Breast epithelium (tissue), 4 donors: ENCODE data around the gene ARMH1. TPM values are rescaled to one million over a fixed set of nuclear protein-coding genes. Genes with fewer than 3 reads are reported as not detected.

Source experiments
- DNase-seq, 2 donors: peaks; one replicate each; pipeline ENCODE4 v3.0.0-alpha.2; 2019; ENCODE audit warnings: low spot score in 2 of 2
- H3K27ac ChIP-seq, 2 donors: fragments of 200-600 bp; sonication (generic) in 1 of 2; one replicate each; pipeline ENCODE4 v1.5.1; 2016 to 2019; ENCODE audit warnings: mild to moderate bottlenecking in 1 of 2
- H3K27me3 ChIP-seq, 2 donors: fragments of 200-600 bp; sonication (generic) in 1 of 2; one replicate each; pipeline versions ENCODE4 v1.5.1 to v1.6.0; 2017 to 2019; ENCODE audit warnings: control low read depth in 1 of 2, mild to moderate bottlenecking in 1 of 2
- H3K36me3 ChIP-seq: fragments of 200-600 bp; one replicate; pipeline ENCODE4 v1.5.1; 2019
- H3K4me1 ChIP-seq, 2 donors: fragments of 200-600 bp; sonication (generic); one replicate each; pipeline ENCODE4 v1.5.1; 2016 to 2019; ENCODE audit warnings: control low read depth in 1 of 2
- H3K4me3 ChIP-seq, 3 donors: fragments of 200-600 bp; sonication (generic); 1 replicate in 2 of 3; 2 replicates in 1 of 3; pipeline ENCODE4 v1.5.1; 2016 to 2019; ENCODE audit warnings: mild to moderate bottlenecking in 3 of 3, moderate library complexity in 2 of 3
- H3K9me3 ChIP-seq, 2 donors: fragments of 200-600 bp; sonication (generic) in 1 of 2; one replicate each; pipeline ENCODE4 v1.5.1; 2016 to 2019; ENCODE audit warnings: control low read depth in 1 of 2
- POLR2A ChIP-seq: fragments of 450-650 bp; IDR thresholded peaks from one replicate; pipeline ENCODE4 v1.6.1; 2016; ENCODE audit warnings: antibody characterized with exemption, mild to moderate bottlenecking, moderate library complexity
- POLR2AphosphoS5 ChIP-seq, 3 donors: sonication (generic); formaldehyde crosslinking; IDR thresholded peaks; one replicate each; pipeline ENCODE4 v1.6.1; 2017; ENCODE audit warnings: antibody characterized with exemption in 3 of 3
- intact Hi-C: fragments of 100-400 bp; cut with DNase I; formaldehyde crosslinking; loops from one replicate; pipeline ENCODE4 v1.15.1; 2023; ENCODE audit warnings: low total_unique reads
- total RNA-seq, 3 donors: library from RNA; depleted of rRNA; stranded (reverse); fragments of >200 nt; gene quantifications; one replicate each; pipeline ENCODE4 v1.1.0, GENCODE V29; 2016
- TF ChIP-seq, protein P1 (sequence below), 3 donors: fragments of 450-650 bp; IDR thresholded peaks; one replicate each; pipeline ENCODE4 v1.5.1; 2016 to 2017; ENCODE audit warnings: antibody characterized with exemption in 3 of 3, mild to moderate bottlenecking in 3 of 3, moderate library complexity in 3 of 3

Gene ARMH1
- total RNA-seq, 3 donors from 2014 or later, result 1.8 to 3.8 (median 2.9) TPM

DNA sequence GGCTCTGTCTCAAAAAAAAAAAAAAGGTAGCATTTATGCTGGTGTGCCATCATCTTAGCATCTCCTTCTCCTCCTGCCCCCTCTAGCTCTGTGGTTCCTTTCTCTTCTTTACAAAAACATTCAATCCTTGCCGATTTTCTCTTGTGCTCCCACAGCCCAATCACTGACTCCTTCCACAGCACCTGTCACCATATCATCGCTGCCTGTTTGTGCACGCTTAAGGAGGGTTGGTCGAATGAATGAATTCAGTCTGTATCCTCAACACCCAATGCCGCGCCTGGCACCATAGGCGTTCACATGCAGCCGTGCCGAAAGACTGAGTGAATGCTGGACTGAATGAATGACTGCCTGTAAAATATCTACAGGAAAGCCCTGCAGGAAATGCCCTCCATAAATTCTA is 48.5 kb downstream of the ARMH1 start:
- no peaks in the 10 kb centered on the region for H3K27me3 ChIP-seq
- TF ChIP-seq, protein P1, sequence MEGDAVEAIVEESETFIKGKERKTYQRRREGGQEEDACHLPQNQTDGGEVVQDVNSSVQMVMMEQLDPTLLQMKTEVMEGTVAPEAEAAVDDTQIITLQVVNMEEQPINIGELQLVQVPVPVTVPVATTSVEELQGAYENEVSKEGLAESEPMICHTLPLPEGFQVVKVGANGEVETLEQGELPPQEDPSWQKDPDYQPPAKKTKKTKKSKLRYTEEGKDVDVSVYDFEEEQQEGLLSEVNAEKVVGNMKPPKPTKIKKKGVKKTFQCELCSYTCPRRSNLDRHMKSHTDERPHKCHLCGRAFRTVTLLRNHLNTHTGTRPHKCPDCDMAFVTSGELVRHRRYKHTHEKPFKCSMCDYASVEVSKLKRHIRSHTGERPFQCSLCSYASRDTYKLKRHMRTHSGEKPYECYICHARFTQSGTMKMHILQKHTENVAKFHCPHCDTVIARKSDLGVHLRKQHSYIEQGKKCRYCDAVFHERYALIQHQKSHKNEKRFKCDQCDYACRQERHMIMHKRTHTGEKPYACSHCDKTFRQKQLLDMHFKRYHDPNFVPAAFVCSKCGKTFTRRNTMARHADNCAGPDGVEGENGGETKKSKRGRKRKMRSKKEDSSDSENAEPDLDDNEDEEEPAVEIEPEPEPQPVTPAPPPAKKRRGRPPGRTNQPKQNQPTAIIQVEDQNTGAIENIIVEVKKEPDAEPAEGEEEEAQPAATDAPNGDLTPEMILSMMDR (IDR thresholded peaks at IDR 0.05), result no peak
- TF ChIP-seq POLR2AphosphoS5 (IDR thresholded peaks at IDR 0.05) (no peak), POLR2A (no peak)
- no peaks in the 10 kb centered on the region for H3K36me3 ChIP-seq
- intact Hi-C loops, result no loop called here
- no peaks in the 10 kb centered on the region for H3K9me3 ChIP-seq
- DNase-seq, result no peak
- H3K27ac ChIP-seq, result no peak overlapping the region
- no peaks in the 10 kb centered on the region for H3K4me1 ChIP-seq
- no peak overlapping the region for H3K4me3 ChIP-seq

DNA sequence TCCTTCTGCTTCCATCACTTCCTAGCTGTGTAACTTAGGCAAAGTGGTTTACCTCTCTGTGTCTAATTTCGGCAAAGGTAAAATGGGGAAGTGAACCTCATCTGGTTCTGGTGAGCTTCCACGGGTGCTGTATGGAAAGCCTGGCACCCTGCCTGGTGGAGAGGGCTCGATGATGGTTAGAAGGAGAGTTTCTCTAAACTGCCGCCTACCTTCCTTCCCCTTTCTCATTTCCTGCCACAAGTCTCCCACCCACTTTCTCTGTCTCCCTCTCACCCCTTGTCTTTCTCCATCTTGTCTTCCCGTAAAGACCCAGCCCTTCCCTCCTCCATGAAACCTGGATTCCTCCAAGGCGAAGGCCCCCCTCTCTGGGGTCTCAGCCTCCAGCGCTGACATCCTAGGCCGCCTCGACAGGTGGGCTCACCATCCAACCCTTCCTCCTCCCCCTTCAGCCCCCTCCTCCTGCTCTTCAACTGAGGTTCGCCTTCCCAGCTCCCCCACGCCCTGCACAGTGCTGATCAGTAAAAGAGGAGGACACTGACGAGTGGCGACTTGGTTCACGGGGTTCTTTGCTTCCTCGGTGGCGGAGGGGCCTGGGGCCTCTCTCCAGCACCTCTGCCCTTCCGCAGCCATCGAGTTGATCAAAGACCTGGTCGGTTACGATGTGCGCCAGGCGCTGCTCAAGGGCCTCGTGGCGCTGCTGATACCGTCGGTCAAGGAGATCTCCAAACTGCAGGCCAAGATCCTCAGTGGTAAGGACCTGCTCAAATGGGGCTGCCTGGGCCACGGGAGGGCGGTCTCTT is 49.2 kb downstream of the ARMH1 start:
- TF ChIP-seq POLR2AphosphoS5 (IDR thresholded peaks at IDR 0.05), result no peak
- TF ChIP-seq POLR2A, result no peak
- TF ChIP-seq, protein P1 (IDR thresholded peaks at IDR 0.05), result no peak
- no peak for DNase-seq
- no peaks in the 10 kb centered on the region for H3K4me1 ChIP-seq
- no peaks in the 10 kb centered on the region for H3K27me3 ChIP-seq
- H3K36me3 ChIP-seq, result no peaks in the 10 kb centered on the region
- intact Hi-C loops, result no loop called here
- H3K9me3 ChIP-seq, result no peaks in the 10 kb centered on the region
- H3K27ac ChIP-seq, result no peak overlapping the region
- H3K4me3 ChIP-seq, result no peak overlapping the region

DNA sequence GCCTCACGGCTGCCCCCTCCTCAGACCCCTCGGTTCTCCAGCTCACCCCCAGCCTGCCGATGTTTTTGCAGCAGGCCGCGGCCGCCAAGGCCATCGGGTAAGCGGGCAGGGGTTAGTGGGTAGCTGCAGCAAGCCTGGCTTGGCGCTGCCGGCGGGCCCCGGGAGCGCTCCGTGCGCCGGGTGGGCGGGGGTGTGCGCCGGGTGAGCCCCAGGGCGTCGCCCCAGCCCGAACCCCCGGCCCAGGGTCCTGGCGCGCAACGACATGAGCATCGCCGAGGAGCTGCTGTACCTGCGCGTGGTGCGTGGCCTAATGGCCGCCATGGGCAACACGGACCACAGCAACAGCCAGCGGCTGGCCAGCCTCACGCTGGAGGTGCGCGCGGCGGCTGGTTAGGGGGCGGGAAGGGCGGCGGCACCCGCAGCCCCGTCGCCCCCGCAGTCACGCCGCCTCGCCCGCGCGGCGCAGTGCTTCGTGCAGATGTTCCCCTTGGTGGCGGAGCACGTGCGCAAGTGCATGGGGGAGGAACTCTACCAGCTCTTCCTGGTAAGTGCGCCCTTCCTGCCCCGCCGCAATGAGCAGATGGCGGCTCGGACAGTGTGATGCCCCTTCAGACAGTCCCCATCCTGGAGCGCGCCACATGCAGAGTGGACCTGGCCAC is 49.9 kb downstream of the ARMH1 start:
- intact Hi-C loops, result no loop called here
- TF ChIP-seq POLR2A (no peak), POLR2AphosphoS5 (IDR thresholded peaks at IDR 0.05) (no peak)
- TF ChIP-seq, protein P1 (IDR thresholded peaks at IDR 0.05), result no peak
- Histone ChIP-seq H3K27ac (no peak overlapping the region), H3K4me1 (no peaks in the 10 kb centered on the region), H3K27me3 (no peaks in the 10 kb centered on the region), H3K4me3 (no peak overlapping the region), H3K36me3 (no peaks in the 10 kb centered on the region), H3K9me3 (no peaks in the 10 kb centered on the region)
- no peak for DNase-seq

DNA sequence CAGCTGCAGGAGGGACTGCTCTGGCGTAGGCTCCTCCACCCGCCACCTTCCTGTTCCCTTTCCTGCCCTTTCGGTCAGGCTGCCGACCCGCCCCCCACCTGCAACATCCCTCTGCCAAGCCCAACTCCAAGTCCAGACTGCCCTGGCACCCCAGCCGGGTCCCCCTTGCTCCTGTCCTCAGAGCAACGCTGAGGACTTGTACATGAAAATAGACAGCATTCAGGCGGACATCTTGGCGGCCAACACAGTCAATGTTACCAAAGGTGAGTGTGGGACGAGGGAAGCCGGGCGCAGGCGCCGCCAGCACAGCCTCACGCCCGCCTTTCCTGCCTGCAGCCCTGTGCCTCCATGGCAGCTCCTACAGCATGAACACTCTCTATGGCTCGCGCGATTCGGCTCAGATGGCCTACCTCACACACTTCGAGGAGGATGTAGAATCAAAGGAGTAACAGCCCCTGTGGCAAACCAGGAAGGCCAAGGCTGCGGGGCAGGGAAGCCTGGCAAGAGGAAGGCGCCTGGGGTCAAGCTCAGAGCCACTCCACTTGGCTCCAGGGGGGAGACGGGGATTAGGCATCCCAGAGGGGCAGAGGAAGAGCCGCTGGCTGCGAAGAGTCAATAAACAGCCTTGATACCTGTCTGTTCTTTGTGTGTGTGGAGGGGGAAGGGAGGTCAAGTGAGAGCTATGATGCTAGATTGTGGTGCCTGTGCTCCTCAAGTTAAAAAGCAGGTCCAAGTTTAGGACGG is 50.6 kb downstream of the ARMH1 start:
- H3K36me3 ChIP-seq, result no peaks in the 10 kb centered on the region
- H3K4me1 ChIP-seq, result no peaks in the 10 kb centered on the region
- DNase-seq, result no peak
- H3K9me3 ChIP-seq, result no peaks in the 10 kb centered on the region
- TF ChIP-seq POLR2A (no peak), POLR2AphosphoS5 (IDR thresholded peaks at IDR 0.05) (no peak)
- TF ChIP-seq, protein P1 (IDR thresholded peaks at IDR 0.05), result no peak
- intact Hi-C loops, result no loop called here
- no peaks in the 10 kb centered on the region for H3K27me3 ChIP-seq
- no peak overlapping the region for H3K27ac ChIP-seq
- no peak overlapping the region for H3K4me3 ChIP-seq
